HS-27A (cell line): Measurements from ENCODE around the gene FERMT1.
"Not testable (repeated sequence)": the region's sequence is repeated elsewhere in the genome, so short reads cannot be mapped to it uniquely, and the experiment has no call there.

Experiments used
- DNase-seq: peaks from one replicate; pipeline ENCODE4 v3.0.0-alpha.2; 2012; ENCODE audit warnings: low read depth, missing footprints

The FERMT1 gene

DNA sequence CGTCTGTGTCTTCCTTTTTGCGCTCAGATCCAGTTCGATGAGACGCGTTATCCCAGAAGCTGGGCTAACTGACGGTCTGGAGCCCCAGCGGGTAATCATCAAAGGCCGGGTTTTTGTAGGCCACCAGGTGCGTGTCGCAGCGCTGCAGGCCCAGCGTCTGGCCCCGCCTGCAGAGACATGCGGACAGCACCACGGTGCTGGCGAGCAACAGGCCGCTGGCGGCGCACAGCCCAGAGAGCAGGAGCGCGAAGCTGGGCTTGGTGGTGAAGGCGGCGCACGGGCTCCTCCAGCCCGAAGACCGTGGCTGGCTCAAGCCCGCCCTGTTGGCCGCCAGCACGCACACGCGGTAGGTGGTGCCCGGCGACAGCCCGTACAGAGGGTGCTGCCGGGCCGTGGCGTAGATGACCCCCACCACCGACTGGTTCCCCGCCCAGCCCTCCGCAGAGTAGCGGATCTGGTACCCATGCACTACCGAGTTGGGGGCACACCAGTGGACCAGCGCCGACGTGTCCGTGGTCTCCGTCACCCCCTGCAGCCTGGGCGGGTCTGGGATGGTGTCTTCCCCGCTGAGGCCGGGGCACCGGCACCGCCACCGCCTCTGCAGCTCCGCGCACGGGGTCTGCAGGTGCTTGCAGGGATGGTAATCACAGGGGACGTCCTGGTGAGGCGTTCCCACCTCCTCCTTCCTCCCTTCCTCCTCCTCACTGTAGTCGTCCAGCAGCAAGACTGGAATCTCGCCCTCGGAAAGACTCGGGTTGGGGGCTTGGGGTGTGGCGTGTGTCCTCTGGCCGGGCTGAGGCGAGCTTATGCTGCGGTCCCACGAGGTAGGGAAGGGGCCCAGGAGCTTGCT, 81.6 kb downstream of the FERMT1 start:
- DNase-seq = no peak

GRCh38 chr20:6040540-6040939, 82.3 kb downstream of the FERMT1 start:
- DNase-seq = no peak

GRCh38 chr20:6039766-6040165, 83.1 kb downstream of the FERMT1 start:
- no peak for DNase-seq

GRCh38 chr20:6038256-6038655, 84.6 kb downstream of the FERMT1 start:
- no peak for DNase-seq

DNA sequence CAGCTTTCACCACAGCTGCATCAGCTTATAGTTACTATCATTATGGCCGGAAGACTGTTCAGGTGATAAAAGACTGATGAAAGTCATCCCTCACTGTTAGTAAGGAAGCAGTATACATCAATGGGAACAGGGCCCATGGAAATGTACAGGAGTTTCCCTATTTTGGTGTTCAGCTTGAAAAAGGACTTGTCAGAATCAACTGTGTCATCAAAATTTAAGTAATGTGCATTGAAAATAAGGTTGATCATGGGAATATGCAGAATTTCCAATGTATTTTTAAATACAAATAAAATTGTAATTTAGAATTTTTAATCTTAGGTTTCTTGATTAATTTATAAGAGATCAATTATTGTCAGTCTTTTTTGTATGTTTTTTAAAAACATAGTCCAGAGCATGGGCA, 85.7 kb downstream of the FERMT1 start:
- DNase-seq = no peak

- DNase-seq = no peak
Measured at GRCh38 chr20:6036213-6036612, 86.6 kb downstream of the FERMT1 start.

DNA sequence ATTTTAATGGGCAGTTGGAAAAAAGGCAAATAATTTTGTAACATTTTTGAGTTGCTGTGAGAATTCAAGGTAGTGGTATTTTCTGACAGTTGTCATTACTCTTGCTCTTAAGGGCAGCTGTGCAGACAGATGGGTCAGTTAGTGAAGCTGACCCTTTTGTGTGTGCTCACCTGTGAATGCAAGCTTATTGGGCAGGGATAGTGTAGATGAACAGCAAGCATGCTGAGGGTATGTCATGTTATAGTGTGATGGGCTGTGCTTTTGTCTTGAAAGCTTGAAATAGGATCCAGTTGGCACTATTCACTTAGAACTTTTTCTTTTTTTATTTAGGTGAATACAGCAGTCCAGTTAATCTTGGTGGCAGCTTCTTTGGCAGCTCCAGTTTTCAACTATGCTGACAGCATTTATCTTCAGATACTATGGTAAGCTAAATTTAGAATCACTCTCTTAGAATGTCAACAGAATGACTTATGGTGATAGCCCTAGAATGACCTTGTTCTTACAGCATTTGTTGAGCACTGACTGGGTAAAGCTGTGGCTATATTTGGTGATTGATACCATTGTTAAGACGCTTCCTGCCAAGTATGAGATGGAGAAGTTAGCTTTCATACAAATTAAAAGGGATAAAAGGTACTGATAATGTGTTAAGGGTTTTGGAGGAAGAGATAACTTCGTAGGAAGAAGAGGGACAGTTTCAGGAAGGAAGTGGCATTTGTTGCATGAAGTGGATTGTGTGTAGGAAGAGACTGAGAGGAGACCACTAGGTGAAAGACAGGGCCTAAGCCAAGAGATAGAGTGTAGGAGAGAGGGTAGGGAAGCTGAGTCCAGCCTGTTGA, 88.5 kb downstream of the FERMT1 start:
- DNase-seq = no peak

DNA sequence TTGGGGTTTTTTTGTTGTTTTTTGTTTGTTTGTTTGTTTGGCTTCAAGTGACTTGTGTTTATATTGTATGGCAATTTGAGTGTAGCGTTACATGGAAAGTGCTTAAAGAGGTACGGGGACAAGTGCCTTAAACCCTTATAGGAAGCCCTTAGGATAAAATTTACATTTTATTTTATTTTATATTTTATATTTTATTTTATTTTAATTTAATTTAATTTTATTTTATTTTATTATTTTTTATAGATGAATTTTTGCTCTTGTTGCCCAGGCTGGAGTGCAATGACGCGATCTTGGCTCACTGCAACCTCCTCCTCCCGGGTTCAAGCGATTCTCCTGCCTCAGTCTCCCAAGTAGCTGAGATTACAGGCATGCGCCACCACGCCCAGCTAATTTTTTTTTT, 89.9 kb downstream of the FERMT1 start:
- not testable (repeated sequence) for DNase-seq

GRCh38 chr20:6030453-6031080, 92.3 kb downstream of the FERMT1 start:
- DNase-seq = no peak

GRCh38 chr20:6029538-6029937, 93.3 kb downstream of the FERMT1 start:
- no peak for DNase-seq

GRCh38 chr20:6028818-6029217, 94.0 kb downstream of the FERMT1 start:
- no peak for DNase-seq

DNA sequence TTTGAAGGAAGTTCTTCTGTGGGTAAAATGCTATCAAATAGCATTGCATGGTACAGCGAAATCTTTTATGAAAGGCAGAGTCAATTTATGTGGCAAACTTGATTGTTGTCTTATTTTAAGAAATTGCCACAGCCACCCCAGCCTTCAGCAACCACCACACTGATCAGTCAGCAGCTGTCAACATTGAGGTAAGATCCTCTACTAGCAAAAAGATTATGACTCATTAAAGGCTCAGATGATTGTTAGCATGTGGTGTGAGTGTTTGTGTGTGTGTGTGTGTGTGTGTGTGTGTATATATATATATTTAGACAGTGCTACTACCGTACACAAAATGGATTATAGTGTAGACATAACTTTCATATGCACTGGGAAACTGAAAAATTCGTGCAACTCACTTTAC, 96.8 kb downstream of the FERMT1 start:
- no peak for DNase-seq
